ENCODE results near the gene TLE1.
"Not testable (repeated sequence)": the region's sequence is repeated elsewhere in the genome, so short reads cannot be mapped to it uniquely, and the experiment has no call there.

Gene TLE1

GRCh38 chr9:81652058-81652687, 37.2 kb downstream of the TLE1 start:
- no peak for DNase-seq (ENCODE audit: low spot score)

- DNase-seq (ENCODE audit: low spot score) = no peak
Observed at GRCh38 chr9:81650586-81651515, 38.5 kb downstream of the TLE1 start.

GRCh38 chr9:81649475-81650240, 39.7 kb downstream of the TLE1 start:
- DNase-seq (ENCODE audit: low spot score) = no peak

- DNase-seq (ENCODE audit: low spot score) = no peak
Observed at GRCh38 chr9:81648891-81649290, 40.5 kb downstream of the TLE1 start.

- DNase-seq (ENCODE audit: low spot score) = no peak
Observed at GRCh38 chr9:81646337-81646736, 43.0 kb downstream of the TLE1 start.

GRCh38 chr9:81644513-81644912, 44.8 kb downstream of the TLE1 start:
- not testable (repeated sequence) for DNase-seq (ENCODE audit: low spot score)

GRCh38 chr9:81637276-81637675, 52.1 kb downstream of the TLE1 start:
- DNase-seq (ENCODE audit: low spot score) = no peak

- no peak for DNase-seq (ENCODE audit: low spot score)
Observed at GRCh38 chr9:81636255-81636599, 53.1 kb downstream of the TLE1 start.

GRCh38 chr9:81635521-81636254, 53.7 kb downstream of the TLE1 start:
- DNase-seq (ENCODE audit: low spot score) = no peak

- DNase-seq (ENCODE audit: low spot score) = no peak
Observed at GRCh38 chr9:81634915-81635516, 54.3 kb downstream of the TLE1 start.

GRCh38 chr9:81633952-81634854, 55.1 kb downstream of the TLE1 start:
- DNase-seq (ENCODE audit: low spot score) = no peak

- no peak for DNase-seq (ENCODE audit: low spot score)
Observed at GRCh38 chr9:81632599-81632998, 56.7 kb downstream of the TLE1 start.

- no peak for DNase-seq (ENCODE audit: low spot score)
Observed at GRCh38 chr9:81631218-81631745, 58.1 kb downstream of the TLE1 start.

- DNase-seq (ENCODE audit: low spot score) = no peak
Observed at GRCh38 chr9:81629440-81629839, 59.9 kb downstream of the TLE1 start.

GRCh38 chr9:81628897-81629296, 60.5 kb downstream of the TLE1 start:
- no peak for DNase-seq (ENCODE audit: low spot score)

GRCh38 chr9:81627481-81627880, 61.9 kb downstream of the TLE1 start:
- no peak for DNase-seq (ENCODE audit: low spot score)

GRCh38 chr9:81626511-81626910, 62.8 kb downstream of the TLE1 start:
- no peak for DNase-seq (ENCODE audit: low spot score)

- DNase-seq (ENCODE audit: low spot score) = no peak
Observed at GRCh38 chr9:81625969-81626368, 63.4 kb downstream of the TLE1 start.

GRCh38 chr9:81623778-81624177, 65.6 kb downstream of the TLE1 start:
- no peak for DNase-seq (ENCODE audit: low spot score)

Measured in globus pallidus (tissue), 1 donor.